Measurements from ENCODE around the gene EPM2AIP1. TPM values are rescaled to one million over a fixed set of nuclear protein-coding genes. Genes with fewer than 3 reads are reported as not detected.
"Not testable (repeated sequence)": the region's sequence is repeated elsewhere in the genome, so short reads cannot be mapped to it uniquely, and the experiment has no call there.

The EPM2AIP1 gene
- total RNA-seq, 1 experiment from 2014 or later, result 12.2 TPM

DNA sequence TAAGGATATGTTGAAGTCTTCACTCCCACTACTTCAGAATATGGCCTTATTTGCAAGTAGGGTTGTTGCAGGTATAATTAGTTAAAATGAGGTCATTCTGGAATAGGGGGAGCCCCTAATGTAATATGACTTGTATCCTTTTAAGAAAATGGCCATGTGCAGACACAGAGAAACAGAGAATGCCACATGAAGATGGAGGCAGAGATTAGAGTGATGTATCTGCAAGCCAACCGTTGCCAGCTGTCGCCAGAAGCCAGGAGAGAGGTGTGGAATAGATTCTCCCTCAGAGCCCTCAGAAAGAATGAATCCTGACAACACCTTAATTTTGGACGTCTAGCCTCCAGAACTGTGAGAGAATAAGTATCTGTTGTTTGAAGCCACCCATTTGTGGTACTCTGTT lies 36.8 kb downstream of the EPM2AIP1 start:
- H3K9me3 ChIP-seq, result no peaks in the 10 kb centered on the region
- no peak overlapping the region for H3K4me3 ChIP-seq (ENCODE audit: low read depth, low read length)
- POLR2A ChIA-PET, result no interaction called here
- H3K27me3 ChIP-seq (replicated peaks; ENCODE audit: control insufficient read depth, insufficient read depth, low read length), result no peaks in the 10 kb centered on the region
- H3K27ac Mint-ChIP-seq (ENCODE audit: unreplicated experiment), result no peak overlapping the region
- peaks cover 25% of the 10 kb centered on the region for H3K4me1 ChIP-seq
- no TSS peak for BruUV-seq (replicated peaks)
- no peaks in the 10 kb centered on the region for H3K9me3 Mint-ChIP-seq (ENCODE audit: unreplicated experiment)
- TF ChIP-seq, protein P1, sequence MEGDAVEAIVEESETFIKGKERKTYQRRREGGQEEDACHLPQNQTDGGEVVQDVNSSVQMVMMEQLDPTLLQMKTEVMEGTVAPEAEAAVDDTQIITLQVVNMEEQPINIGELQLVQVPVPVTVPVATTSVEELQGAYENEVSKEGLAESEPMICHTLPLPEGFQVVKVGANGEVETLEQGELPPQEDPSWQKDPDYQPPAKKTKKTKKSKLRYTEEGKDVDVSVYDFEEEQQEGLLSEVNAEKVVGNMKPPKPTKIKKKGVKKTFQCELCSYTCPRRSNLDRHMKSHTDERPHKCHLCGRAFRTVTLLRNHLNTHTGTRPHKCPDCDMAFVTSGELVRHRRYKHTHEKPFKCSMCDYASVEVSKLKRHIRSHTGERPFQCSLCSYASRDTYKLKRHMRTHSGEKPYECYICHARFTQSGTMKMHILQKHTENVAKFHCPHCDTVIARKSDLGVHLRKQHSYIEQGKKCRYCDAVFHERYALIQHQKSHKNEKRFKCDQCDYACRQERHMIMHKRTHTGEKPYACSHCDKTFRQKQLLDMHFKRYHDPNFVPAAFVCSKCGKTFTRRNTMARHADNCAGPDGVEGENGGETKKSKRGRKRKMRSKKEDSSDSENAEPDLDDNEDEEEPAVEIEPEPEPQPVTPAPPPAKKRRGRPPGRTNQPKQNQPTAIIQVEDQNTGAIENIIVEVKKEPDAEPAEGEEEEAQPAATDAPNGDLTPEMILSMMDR (IDR thresholded peaks at IDR 0.05; ENCODE audit: insufficient read depth in 1 of 2, low read depth in 1 of 2, low read length in 1 of 2, severe bottlenecking in 1 of 2, unreplicated experiment in 1 of 2), result no peak
- no peaks in the 10 kb centered on the region for H3K27me3 Mint-ChIP-seq (ENCODE audit: insufficient read depth, unreplicated experiment)
- H3K4me3 Mint-ChIP-seq (ENCODE audit: unreplicated experiment), result no peak overlapping the region
- peaks cover 26% of the 10 kb centered on the region for H3K4me1 Mint-ChIP-seq (ENCODE audit: low read depth, unreplicated experiment)
- DNase-seq, result no peak
- intact Hi-C loops (cut with micrococcal nuclease; ENCODE audit: unreplicated experiment), result no loop called here
- H3K36me3 Mint-ChIP-seq (ENCODE audit: insufficient read depth, unreplicated experiment), result peaks cover 7% of the 10 kb centered on the region
- H3K36me3 ChIP-seq (ENCODE audit: control insufficient read depth, insufficient read depth, low read length), result no peaks in the 10 kb centered on the region
- CTCF ChIA-PET, result no interaction called here

DNA sequence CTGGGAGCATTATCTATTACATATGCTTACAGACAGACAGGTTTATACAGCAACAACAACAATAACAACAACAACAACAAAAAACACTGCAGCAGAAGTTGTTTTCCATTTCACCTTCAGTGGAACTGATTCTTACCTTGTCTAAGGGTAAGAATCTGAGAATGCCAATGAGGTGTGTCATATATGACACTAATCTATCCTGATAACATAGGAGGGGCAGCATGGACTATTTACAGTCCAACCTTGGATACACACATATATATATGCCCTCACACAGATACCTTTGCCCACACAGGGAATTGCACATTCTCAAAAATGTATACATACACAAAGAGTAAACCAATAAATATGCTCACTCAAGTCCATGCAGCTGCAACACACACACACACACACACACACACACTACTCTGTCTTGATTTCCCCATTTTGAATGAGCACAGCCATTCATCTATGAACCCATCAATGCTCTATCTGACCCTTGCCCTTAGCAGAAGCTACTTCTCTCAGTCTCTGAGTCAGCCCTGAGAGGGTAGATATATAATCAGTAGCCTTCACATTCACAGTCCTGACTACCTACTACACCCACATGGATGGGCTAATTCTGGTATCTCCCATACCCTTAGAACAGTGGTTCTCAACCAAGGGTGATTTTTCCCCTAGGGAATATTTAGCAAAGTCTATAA lies 38.3 kb downstream of the EPM2AIP1 start:
- Histone ChIP-seq H3K4me3 (ENCODE audit: low read depth, low read length) (no peak overlapping the region), H3K4me1 (peaks cover 25% of the 10 kb centered on the region), H3K36me3 (ENCODE audit: control insufficient read depth, insufficient read depth, low read length) (no peaks in the 10 kb centered on the region), H3K9me3 (0 out of 2 replicates have a peak, but pooled peaks cover 4% of the 10 kb centered on the region), H3K27me3 (replicated peaks; ENCODE audit: control insufficient read depth, insufficient read depth, low read length) (no peaks in the 10 kb centered on the region)
- H3K27ac Mint-ChIP-seq (ENCODE audit: unreplicated experiment), result no peak overlapping the region
- no peak overlapping the region for H3K4me3 Mint-ChIP-seq (ENCODE audit: unreplicated experiment)
- ChIA-PET CTCF (no interaction called here), POLR2A (no interaction called here)
- H3K27me3 Mint-ChIP-seq (ENCODE audit: insufficient read depth, unreplicated experiment), result no peaks in the 10 kb centered on the region
- BruUV-seq (replicated peaks), result no TSS peak
- peaks cover 7% of the 10 kb centered on the region for H3K36me3 Mint-ChIP-seq (ENCODE audit: insufficient read depth, unreplicated experiment)
- H3K4me1 Mint-ChIP-seq (ENCODE audit: low read depth, unreplicated experiment), result peaks cover 26% of the 10 kb centered on the region
- H3K9me3 Mint-ChIP-seq (ENCODE audit: unreplicated experiment), result peaks cover under 1% of the 10 kb centered on the region
- DNase-seq, result no peak
- TF ChIP-seq, protein P1 (IDR thresholded peaks at IDR 0.05; ENCODE audit: insufficient read depth in 1 of 2, low read depth in 1 of 2, low read length in 1 of 2, severe bottlenecking in 1 of 2, unreplicated experiment in 1 of 2), result no peak
- intact Hi-C loops (cut with micrococcal nuclease; ENCODE audit: unreplicated experiment), result no loop called here

DNA sequence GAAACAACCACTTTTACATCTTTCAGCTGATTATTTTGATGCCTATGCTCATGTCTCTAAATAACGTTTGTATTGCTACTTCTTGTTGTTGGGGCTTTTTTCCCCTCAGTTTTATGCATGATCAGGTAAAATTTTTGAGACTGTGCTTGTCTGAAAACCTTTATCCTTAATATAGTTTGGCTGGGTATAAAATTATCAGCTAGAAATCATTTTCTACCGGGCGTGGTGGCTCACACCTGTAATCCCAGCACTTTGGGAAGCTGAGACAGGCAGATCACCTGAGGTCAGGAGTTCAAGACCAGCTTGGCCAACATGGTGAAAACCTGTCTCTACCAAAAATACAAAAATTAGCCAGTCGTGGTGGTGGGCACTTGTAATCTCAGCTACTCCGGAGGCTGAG lies 45.1 kb downstream of the EPM2AIP1 start:
- H3K4me3 ChIP-seq (ENCODE audit: low read depth, low read length); H3K36me3 ChIP-seq (ENCODE audit: control insufficient read depth, insufficient read depth, low read length); H3K27me3 ChIP-seq (replicated peaks; ENCODE audit: control insufficient read depth, insufficient read depth, low read length); POLR2A ChIA-PET; H3K4me3 Mint-ChIP-seq (ENCODE audit: unreplicated experiment); DNase-seq; H3K4me1 Mint-ChIP-seq (ENCODE audit: low read depth, unreplicated experiment); H3K36me3 Mint-ChIP-seq (ENCODE audit: insufficient read depth, unreplicated experiment); BruUV-seq (replicated peaks); H3K4me1 ChIP-seq; H3K27me3 Mint-ChIP-seq (ENCODE audit: insufficient read depth, unreplicated experiment); H3K27ac Mint-ChIP-seq (ENCODE audit: unreplicated experiment); intact Hi-C loops (cut with micrococcal nuclease; ENCODE audit: unreplicated experiment): not testable (repeated sequence)
- peaks cover 16% of the 10 kb centered on the region for H3K9me3 Mint-ChIP-seq (ENCODE audit: unreplicated experiment)
- H3K9me3 ChIP-seq, result peaks cover 24% of the 10 kb centered on the region
- CTCF ChIA-PET, result interaction anchor here (1.0 kb wide), 1 partner anchor 11 kb away, joined by 3 read pairs; no protein-coding TSS in a partner anchor
